HL-60 (cell line): ENCODE measurements around the gene MYD88.
A peak's percentile ranks its signal among the peaks of the same experiment; 100 is the strongest.

Source experiments
- DNase-seq, 2 experiments: peaks; one replicate each; pipeline ENCODE4 v3.0.0-alpha.2; 2010 to 2020; ENCODE audit warnings: low read depth in 1 of 2, low spot score in 1 of 2
- H3K27ac ChIP-seq: fragments of 250-450 bp; sonication (Bioruptor Pico); replicated peaks from 2 replicates; pipeline ENCODE4 v1.5.1; 2020; ENCODE audit warnings: mild to moderate bottlenecking, moderate library complexity
- H3K27me3 ChIP-seq: fragments of 250-450 bp; sonication (Bioruptor Pico); 2 replicates; pipeline ENCODE4 v1.5.1; 2021; ENCODE audit warnings: mild to moderate bottlenecking, moderate library complexity; ENCODE audit not compliant: insufficient read depth, poor library complexity, severe bottlenecking
- H3K4me3 ChIP-seq: replicated peaks from 2 replicates; pipeline ENCODE4 v1.5.1; 2011; ENCODE audit warnings: mild to moderate bottlenecking, control low read depth, low read length; ENCODE audit not compliant: insufficient read depth
- GABPA ChIP-seq: IDR thresholded peaks from 2 replicates; pipeline ENCODE4 v1.6.1; 2012; ENCODE audit warnings: low read depth
- POLR2AphosphoS5 ChIP-seq: IDR thresholded peaks from 2 replicates; pipeline ENCODE4 v1.6.1; 2012; ENCODE audit warnings: low read depth
- SPI1 ChIP-seq: IDR thresholded peaks from 2 replicates; pipeline ENCODE4 v1.6.1; 2012; ENCODE audit warnings: low read depth, mild to moderate bottlenecking, borderline replicate concordance
- TF ChIP-seq, protein P1 (sequence below): IDR thresholded peaks from 2 replicates; pipeline ENCODE4 v1.6.1; 2012; ENCODE audit warnings: low read depth; ENCODE audit not compliant: insufficient replicate concordance
- TF ChIP-seq, protein P2 (sequence below): IDR thresholded peaks from one replicate; pipeline ENCODE4 v1.5.1; 2011; ENCODE audit warnings: low read length, control low read depth, inconsistent platforms; ENCODE audit not compliant: insufficient read depth

MYD88 gene

DNA sequence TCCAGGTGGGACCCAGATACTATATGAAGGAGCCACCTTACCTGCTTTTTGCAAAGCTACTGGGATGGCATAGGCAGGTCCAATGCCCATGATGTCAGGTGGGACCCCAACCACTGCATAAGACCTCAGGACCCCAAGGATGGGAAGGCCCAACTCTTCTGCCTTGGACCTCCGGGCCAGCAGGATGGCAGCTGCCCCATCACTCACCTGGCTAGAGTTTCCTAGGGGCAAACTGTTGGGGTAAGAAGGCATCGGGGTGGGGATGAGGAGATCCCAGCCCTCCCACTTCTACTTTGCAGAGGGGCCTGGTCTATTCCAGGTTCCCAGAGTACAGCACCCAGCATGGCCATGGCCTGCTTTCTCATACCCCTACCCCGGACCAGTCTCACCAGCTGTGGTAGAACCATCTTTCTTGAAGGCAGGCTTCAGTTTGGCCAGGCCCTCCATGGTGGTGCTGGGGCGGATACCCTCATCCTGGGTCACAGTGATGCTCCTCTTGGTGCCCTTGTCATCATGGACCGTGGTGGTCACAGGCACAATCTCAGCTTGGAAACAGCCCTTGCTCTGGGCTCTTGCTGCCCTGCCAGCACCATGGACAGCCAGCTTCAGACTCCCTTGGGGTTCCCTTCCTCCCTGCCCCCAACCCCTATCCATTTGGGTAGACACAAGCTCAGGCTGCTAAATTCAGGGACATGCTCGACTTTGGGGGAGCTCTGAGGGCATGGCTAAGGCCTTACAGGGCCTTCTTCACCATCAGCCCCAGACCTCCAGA lies 12.2 kb upstream of the MYD88 start:
- TF ChIP-seq POLR2AphosphoS5 (no peak), GABPA (no peak), SPI1 (no peak)
- TF ChIP-seq, protein P1, sequence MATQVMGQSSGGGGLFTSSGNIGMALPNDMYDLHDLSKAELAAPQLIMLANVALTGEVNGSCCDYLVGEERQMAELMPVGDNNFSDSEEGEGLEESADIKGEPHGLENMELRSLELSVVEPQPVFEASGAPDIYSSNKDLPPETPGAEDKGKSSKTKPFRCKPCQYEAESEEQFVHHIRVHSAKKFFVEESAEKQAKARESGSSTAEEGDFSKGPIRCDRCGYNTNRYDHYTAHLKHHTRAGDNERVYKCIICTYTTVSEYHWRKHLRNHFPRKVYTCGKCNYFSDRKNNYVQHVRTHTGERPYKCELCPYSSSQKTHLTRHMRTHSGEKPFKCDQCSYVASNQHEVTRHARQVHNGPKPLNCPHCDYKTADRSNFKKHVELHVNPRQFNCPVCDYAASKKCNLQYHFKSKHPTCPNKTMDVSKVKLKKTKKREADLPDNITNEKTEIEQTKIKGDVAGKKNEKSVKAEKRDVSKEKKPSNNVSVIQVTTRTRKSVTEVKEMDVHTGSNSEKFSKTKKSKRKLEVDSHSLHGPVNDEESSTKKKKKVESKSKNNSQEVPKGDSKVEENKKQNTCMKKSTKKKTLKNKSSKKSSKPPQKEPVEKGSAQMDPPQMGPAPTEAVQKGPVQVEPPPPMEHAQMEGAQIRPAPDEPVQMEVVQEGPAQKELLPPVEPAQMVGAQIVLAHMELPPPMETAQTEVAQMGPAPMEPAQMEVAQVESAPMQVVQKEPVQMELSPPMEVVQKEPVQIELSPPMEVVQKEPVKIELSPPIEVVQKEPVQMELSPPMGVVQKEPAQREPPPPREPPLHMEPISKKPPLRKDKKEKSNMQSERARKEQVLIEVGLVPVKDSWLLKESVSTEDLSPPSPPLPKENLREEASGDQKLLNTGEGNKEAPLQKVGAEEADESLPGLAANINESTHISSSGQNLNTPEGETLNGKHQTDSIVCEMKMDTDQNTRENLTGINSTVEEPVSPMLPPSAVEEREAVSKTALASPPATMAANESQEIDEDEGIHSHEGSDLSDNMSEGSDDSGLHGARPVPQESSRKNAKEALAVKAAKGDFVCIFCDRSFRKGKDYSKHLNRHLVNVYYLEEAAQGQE, result peak; percentile 85
- TF ChIP-seq, protein P2, sequence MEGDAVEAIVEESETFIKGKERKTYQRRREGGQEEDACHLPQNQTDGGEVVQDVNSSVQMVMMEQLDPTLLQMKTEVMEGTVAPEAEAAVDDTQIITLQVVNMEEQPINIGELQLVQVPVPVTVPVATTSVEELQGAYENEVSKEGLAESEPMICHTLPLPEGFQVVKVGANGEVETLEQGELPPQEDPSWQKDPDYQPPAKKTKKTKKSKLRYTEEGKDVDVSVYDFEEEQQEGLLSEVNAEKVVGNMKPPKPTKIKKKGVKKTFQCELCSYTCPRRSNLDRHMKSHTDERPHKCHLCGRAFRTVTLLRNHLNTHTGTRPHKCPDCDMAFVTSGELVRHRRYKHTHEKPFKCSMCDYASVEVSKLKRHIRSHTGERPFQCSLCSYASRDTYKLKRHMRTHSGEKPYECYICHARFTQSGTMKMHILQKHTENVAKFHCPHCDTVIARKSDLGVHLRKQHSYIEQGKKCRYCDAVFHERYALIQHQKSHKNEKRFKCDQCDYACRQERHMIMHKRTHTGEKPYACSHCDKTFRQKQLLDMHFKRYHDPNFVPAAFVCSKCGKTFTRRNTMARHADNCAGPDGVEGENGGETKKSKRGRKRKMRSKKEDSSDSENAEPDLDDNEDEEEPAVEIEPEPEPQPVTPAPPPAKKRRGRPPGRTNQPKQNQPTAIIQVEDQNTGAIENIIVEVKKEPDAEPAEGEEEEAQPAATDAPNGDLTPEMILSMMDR, result no peak
- Histone ChIP-seq H3K27ac (no peak overlapping the region), H3K27me3 (no peaks in the 10 kb centered on the region), H3K4me3 (no peak overlapping the region)
- no peak for DNase-seq

DNA sequence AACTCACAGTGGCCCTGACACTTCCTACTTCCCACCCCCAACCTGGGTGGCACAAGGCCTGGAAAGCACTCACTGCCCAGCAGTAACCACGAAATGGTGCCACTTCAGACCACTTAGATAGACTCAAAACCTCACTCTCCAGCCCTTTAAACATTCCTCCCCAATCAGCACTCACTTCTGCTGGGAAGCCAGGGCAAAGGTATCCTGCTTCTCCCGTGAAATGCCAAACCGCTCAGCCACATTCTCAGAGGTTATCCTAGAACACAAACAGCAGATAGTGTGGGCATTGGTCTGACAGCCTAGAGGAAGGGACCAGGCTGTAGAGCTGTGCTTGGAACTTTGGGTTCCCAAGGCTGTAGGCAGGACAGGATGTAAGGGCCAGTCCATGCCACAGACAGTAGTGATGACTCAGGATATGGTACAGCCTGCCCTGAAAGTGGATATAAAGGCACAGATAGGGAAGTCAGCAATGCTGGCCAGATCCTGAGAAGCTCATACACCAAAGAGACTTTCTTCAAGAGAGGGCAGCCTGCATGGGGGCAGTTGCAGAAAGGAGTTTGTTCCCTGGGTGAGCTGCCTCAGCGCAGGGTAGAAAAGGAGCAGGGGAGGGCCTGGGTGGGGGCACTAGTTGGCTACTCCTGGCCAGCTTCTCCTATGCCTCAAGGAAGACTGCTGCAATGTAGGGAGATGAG lies 10.7 kb upstream of the MYD88 start:
- TF ChIP-seq, protein P2, result no peak
- Histone ChIP-seq H3K4me3 (no peak overlapping the region), H3K27me3 (no peaks in the 10 kb centered on the region), H3K27ac (no peak overlapping the region)
- DNase-seq, result no peak

GRCh38 chr3:38128303-38128655 lies 10.2 kb upstream of the MYD88 start:
- Histone ChIP-seq H3K27me3 (no peaks in the 10 kb centered on the region), H3K27ac (no peak overlapping the region), H3K4me3 (no peak overlapping the region)
- no peak for TF ChIP-seq SPI1
- TF ChIP-seq, protein P2, result no peak
- no peak for DNase-seq

- Histone ChIP-seq H3K4me3 (no peak overlapping the region), H3K27ac (no peak overlapping the region), H3K27me3 (no peaks in the 10 kb centered on the region)
- DNase-seq, result no peak
- TF ChIP-seq, protein P1, result no peak
- TF ChIP-seq GABPA, result no peak
- no peak for TF ChIP-seq POLR2AphosphoS5
- TF ChIP-seq SPI1, result no peak
- TF ChIP-seq, protein P2, result no peak
Measured at GRCh38 chr3:38129058-38129457, 9.4 kb upstream of the MYD88 start.
